Measurements from ENCODE around the gene TRIM7. TPM values are rescaled to one million over a fixed set of nuclear protein-coding genes. Genes with fewer than 3 reads are reported as not detected.

Gene TRIM7
- total and polyA plus RNA-seq, 9 of the 15 experiments (the other 6 are each of a cell fraction or from before 2014, with no cell fraction given) = 2.6 to 14.9 (median 8.9) TPM

DNA sequence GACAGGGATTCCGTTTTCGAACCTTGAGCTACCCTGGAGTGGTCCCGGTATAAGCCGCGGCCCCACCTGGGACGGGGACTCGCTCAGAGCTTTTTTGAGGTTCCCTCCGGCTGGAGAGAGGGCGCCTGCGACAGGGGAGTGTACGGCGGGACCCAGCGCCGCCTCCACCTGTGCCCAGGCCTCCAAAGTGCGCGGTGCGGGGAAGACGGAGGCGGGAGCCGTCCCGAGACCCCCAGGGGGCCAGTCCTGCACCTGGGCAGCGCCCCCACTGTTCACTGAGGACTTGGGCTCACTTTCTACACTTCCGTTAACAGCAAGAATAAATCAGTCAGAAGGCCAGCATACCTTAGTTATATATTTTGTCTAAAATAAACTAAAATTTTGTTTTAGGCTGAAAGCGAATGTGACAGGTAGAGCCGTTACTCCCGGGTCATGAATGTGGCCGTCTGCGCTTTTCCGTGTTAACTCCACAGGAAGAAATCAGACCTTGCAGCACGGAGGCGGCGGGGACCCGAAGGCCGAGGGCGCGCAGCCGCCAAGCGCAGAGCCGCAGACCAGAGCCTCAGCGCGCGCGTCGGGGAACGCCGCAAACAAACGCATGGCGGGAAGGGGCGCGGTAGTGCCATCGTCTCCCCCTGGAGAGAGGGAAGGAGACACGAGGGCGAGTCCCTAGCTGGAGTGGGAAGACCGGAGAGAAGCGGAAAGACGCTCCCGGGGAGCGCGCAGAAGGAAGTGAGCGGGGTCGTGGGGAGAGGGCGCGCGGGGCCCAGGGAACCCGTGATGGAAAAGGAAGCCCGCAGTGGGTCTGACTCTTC lies 14.1 kb downstream of the TRIM7 start (continued):
- TF ChIP-seq, protein P1, sequence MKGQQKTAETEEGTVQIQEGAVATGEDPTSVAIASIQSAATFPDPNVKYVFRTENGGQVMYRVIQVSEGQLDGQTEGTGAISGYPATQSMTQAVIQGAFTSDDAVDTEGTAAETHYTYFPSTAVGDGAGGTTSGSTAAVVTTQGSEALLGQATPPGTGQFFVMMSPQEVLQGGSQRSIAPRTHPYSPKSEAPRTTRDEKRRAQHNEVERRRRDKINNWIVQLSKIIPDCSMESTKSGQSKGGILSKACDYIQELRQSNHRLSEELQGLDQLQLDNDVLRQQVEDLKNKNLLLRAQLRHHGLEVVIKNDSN (CRISPR knock-in tag; IDR thresholded peaks at IDR 0.05) = no peak
- TF ChIP-seq ZBTB49 (CRISPR knock-in tag; IDR thresholded peaks at IDR 0.05; ENCODE audit: borderline replicate concordance) (no peak), SAP30 (IDR thresholded peaks at IDR 0.05; ENCODE audit: borderline replicate concordance, insufficient read depth, low read depth, low read length, poor library complexity, severe bottlenecking) (peak; percentile 58), ZNF699 (CRISPR knock-in tag; IDR thresholded peaks at IDR 0.05; ENCODE audit: insufficient replicate concordance) (no peak), BRD4 (IDR thresholded peaks at IDR 0.05) (no peak), SIN3A (IDR thresholded peaks at IDR 0.05; ENCODE audit: borderline replicate concordance in 2 of 2, control insufficient read depth in 1 of 2, low read depth in 2 of 2, low read length in 2 of 2) (0 out of 4 replicates have a peak, but pooled peaks of 1 of the 2 experiments have one; percentile 47), HNRNPH1 (optimal IDR thresholded peaks at IDR 0.05; ENCODE audit: low read depth, low read length) (no peak), CBX8 (IDR thresholded peaks at IDR 0.05; ENCODE audit: borderline replicate concordance, extremely low read depth, low read depth, low read length, poor library complexity, severe bottlenecking) (no peak), NFYB (IDR thresholded peaks at IDR 0.05; ENCODE audit: extremely low read depth, insufficient read length) (no peak), GATAD2B (IDR thresholded peaks at IDR 0.05; ENCODE audit: borderline replicate concordance) (no peak), CBX2 (IDR thresholded peaks at IDR 0.05; ENCODE audit: insufficient read depth, low read length, poor library complexity, severe bottlenecking) (no peak), CBFA2T2 (conservative IDR thresholded peaks at IDR 0.05) (no peak), CEBPG (CRISPR knock-in tag; IDR thresholded peaks at IDR 0.05) (no peak), CEBPG (tag; conservative IDR thresholded peaks at IDR 0.05 in 1 of 2, IDR thresholded peaks at IDR 0.05 in 1 of 2) (no peak), C11orf30 (IDR thresholded peaks at IDR 0.05; ENCODE audit: low read depth) (no peak), EP300 (IDR thresholded peaks at IDR 0.05; ENCODE audit: low read length) (no peak), CHD2 (IDR thresholded peaks at IDR 0.05; ENCODE audit: low read depth, low read length) (no peak), HDGF (IDR thresholded peaks at IDR 0.05) (peak; percentile 40; the same call in 1 of the 2 replicates), ID3 (CRISPR knock-in tag; IDR thresholded peaks at IDR 0.05) (no peak), ID3 (tag; IDR thresholded peaks at IDR 0.05) (0 out of 2 replicates have a peak, but pooled peaks have one; percentile 29)
- TF ChIP-seq, protein P2, sequence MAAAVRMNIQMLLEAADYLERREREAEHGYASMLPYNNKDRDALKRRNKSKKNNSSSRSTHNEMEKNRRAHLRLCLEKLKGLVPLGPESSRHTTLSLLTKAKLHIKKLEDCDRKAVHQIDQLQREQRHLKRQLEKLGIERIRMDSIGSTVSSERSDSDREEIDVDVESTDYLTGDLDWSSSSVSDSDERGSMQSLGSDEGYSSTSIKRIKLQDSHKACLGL (CRISPR knock-in tag; IDR thresholded peaks at IDR 0.05; ENCODE audit: borderline replicate concordance, poor library complexity, severe bottlenecking) = no peak
- TF ChIP-seq, protein P3, sequence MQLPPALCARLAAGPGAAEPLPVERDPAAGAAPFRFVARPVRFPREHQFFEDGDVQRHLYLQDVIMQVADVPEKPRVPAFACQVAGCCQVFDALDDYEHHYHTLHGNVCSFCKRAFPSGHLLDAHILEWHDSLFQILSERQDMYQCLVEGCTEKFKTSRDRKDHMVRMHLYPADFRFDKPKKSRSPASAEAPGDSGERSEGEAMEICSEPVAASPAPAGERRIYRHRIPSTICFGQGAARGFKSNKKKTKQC (CRISPR knock-in tag; IDR thresholded peaks at IDR 0.05) = 0 out of 2 replicates have a peak, but pooled peaks have one; percentile 19
